CD4-positive, alpha-beta memory T cell (primary cell): ENCODE results near the gene ZG16. TPM values are rescaled to one million over a fixed set of nuclear protein-coding genes. Genes with fewer than 3 reads are reported as not detected.

Source experiments
- CTCF ChIA-PET: fragments of 350-600 bp; sonication (Branson Sonifier 250); formaldehyde crosslinking; loops from one replicate; lab custom pipeline; 2021; ENCODE audit warnings: inconsistent platforms; ENCODE audit not compliant: partially characterized antibody; lab: Charles Lee
- POLR2A ChIA-PET: fragments of 350-600 bp; sonication (Branson Sonifier 250); formaldehyde crosslinking; loops from one replicate; lab custom pipeline; 2021; ENCODE audit not compliant: partially characterized antibody; lab: Charles Lee
- DNase-seq, 5 donors: peaks; one replicate each; pipeline versions ENCODE4 v3.0.0 to v3.0.0-alpha.2; 2020 to 2022; ENCODE audit warnings: mixed read lengths in 1 of 5
- H3K27ac ChIP-seq: one replicate; pipeline ENCODE4 v1.7.0; 2013; ENCODE audit warnings: low read depth, low read length
- H3K27me3 ChIP-seq: 2 replicates; pipeline ENCODE4 v1.7.0; 2013; ENCODE audit warnings: mild to moderate bottlenecking, low read length, moderate library complexity; ENCODE audit not compliant: insufficient read depth
- H3K36me3 ChIP-seq: 2 replicates; pipeline ENCODE4 v1.7.0; 2013; ENCODE audit warnings: mild to moderate bottlenecking, low read length, moderate library complexity; ENCODE audit not compliant: insufficient read depth
- H3K4me1 ChIP-seq: 2 replicates; pipeline ENCODE4 v1.7.0; 2013; ENCODE audit warnings: mild to moderate bottlenecking, low read length, moderate library complexity; ENCODE audit not compliant: insufficient read depth
- H3K4me3 ChIP-seq, 2 donors: one replicate each; pipeline ENCODE4 v1.7.0; 2013; ENCODE audit warnings: low read length in 2 of 2, mild to moderate bottlenecking in 1 of 2
- H3K9me3 ChIP-seq, 2 donors: one replicate each; pipeline ENCODE4 v1.7.0; 2013; ENCODE audit warnings: low read length in 2 of 2, control low read depth in 1 of 2; ENCODE audit not compliant: control insufficient read depth in 1 of 2
- H3K27ac Mint-ChIP-seq, 7 donors: one replicate each; pipeline ENCODE4 v1.8.0; 2020 to 2021; ENCODE audit warnings: mixed read lengths in 7 of 7, mild to moderate bottlenecking in 6 of 7, inconsistent platforms in 3 of 7, moderate library complexity in 3 of 7
- H3K27me3 Mint-ChIP-seq, 2 donors: one replicate each; pipeline ENCODE4 v1.8.0; 2020 to 2021; ENCODE audit warnings: mixed read lengths in 2 of 2
- H3K36me3 Mint-ChIP-seq, 2 donors: one replicate each; pipeline ENCODE4 v1.8.0; 2020 to 2021; ENCODE audit warnings: mixed read lengths in 2 of 2, inconsistent platforms in 1 of 2, mild to moderate bottlenecking in 1 of 2
- H3K4me1 Mint-ChIP-seq, 4 donors: one replicate each; pipeline ENCODE4 v1.8.0; 2020 to 2021; ENCODE audit warnings: mixed read lengths in 4 of 4, mild to moderate bottlenecking in 1 of 4
- H3K4me3 Mint-ChIP-seq, 8 donors: one replicate each; pipeline ENCODE4 v1.8.0; 2020 to 2021; ENCODE audit warnings: mixed read lengths in 8 of 8, mild to moderate bottlenecking in 7 of 8, moderate library complexity in 6 of 8, inconsistent platforms in 3 of 8
- H3K9me3 Mint-ChIP-seq, 8 donors: one replicate each; pipeline ENCODE4 v1.8.0; 2020 to 2021; ENCODE audit warnings: mixed read lengths in 8 of 8, mild to moderate bottlenecking in 5 of 8, inconsistent platforms in 3 of 8, moderate library complexity in 1 of 8
- intact Hi-C: fragments of 100-400 bp; cut with micrococcal nuclease; formaldehyde crosslinking; loops from one replicate; pipeline ENCODE4 v1.15.1; 2023
- polyA plus RNA-seq, 2 donors: library from polyadenylated mRNA; unstranded; fragments of 300-500 nt; fragmentation: Illumina TruSeq; gene quantifications; one replicate each; pipeline ENCODE4 v1.2.3, GENCODE V29; 2021
- total RNA-seq, 2 experiments: library from RNA; stranded (reverse); gene quantifications; one replicate each; pipeline ENCODE4 v1.2.3, GENCODE V29; 2021

Gene ZG16
- total and polyA plus RNA-seq, 4 experiments from 2014 or later: not detected

DNA sequence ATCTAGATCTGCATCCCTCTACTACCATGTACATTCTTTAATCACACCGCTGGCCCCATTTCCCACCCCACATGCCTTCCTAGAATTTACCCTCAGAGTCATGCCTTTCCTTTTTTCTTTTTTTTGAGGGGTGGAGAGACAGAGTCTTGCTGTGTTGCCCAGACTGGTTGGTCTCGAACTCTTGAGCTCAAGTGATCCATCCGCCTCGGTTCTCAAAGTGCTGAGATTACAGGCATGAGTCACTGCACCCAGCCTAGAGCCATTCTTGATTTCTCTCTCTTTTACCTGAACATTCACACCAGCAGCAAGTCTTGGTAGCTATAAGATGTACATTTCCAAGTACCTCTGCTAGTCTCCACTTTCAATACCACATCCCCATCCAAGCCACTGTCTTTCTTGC, 40.0 kb downstream of the ZG16 start:
- H3K27ac Mint-ChIP-seq: peak overlapping the region in 6 of 7 donors; percentile 14 to 82 (median 62)
- H3K9me3 Mint-ChIP-seq: no peaks in the 10 kb centered on the region
- peaks cover 0 to 2% of the 10 kb centered on the region in 2 donors for H3K27me3 Mint-ChIP-seq
- peaks cover 33 to 88% (median 61%) of the 10 kb centered on the region in 4 donors for H3K4me1 Mint-ChIP-seq
- Histone ChIP-seq H3K27ac (no peak overlapping the region), H3K27me3 (no peaks in the 10 kb centered on the region), H3K4me1 (peaks cover 75% of the 10 kb centered on the region), H3K9me3 (no peaks in the 10 kb centered on the region), H3K36me3 (peaks cover 12% of the 10 kb centered on the region), H3K4me3 (no peak overlapping the region)
- DNase-seq: no peak
- POLR2A ChIA-PET: interaction anchor here (0.6 to 24.0 kb wide), 8 partner anchors 4 to 116 kb away, joined by 3 to 522 read pairs (median 36); partner anchors contain the start of genes C16orf54, KIF22, MAZ and MVP
- H3K36me3 Mint-ChIP-seq: peaks cover 19 to 38% of the 10 kb centered on the region in 2 donors
- CTCF ChIA-PET: interaction anchor here (0.7 to 8.2 kb wide), 13 partner anchors 10 to 155 kb away, joined by 3 to 129 read pairs (median 6); partner anchors contain the start of genes CDIPT and MAZ
- intact Hi-C loops: loop anchor here (10.0 kb wide), 1 partner anchor 177 kb away; the partner anchor contains the start of genes HIRIP3 and INO80E
- peak overlapping the region; percentile 61 to 98 (median 76) for H3K4me3 Mint-ChIP-seq

DNA sequence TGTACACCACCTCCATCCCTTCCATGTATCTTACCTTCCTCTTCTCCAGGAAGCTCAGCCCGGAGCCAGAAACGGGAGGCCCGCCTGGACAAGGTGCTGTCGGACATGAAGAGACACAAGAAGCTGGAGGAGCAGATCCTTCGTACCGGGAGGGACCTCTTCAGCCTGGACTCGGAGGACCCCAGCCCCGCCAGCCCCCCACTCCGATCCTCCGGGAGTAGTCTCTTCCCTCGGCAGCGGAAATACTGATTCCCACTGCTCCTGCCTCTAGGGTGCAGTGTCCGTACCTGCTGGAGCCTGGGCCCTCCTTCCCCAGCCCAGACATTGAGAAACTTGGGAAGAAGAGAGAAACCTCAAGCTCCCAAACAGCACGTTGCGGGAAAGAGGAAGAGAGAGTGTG, 41.5 kb downstream of the ZG16 start:
- intact Hi-C loops: loop anchor here (10.0 kb wide), 1 partner anchor 175 kb away; the partner anchor contains the start of genes HIRIP3 and INO80E
- H3K4me3 Mint-ChIP-seq: peak overlapping the region; percentile 97 to 99 (median 98)
- Histone ChIP-seq H3K27me3 (no peaks in the 10 kb centered on the region), H3K4me1 (peaks cover 83% of the 10 kb centered on the region), H3K4me3 (peak overlapping the region in 1 of 2 donors; percentile 92), H3K9me3 (no peaks in the 10 kb centered on the region), H3K36me3 (peaks cover 12% of the 10 kb centered on the region), H3K27ac (peak overlapping the region; percentile 12)
- no peak for DNase-seq
- peaks cover 19 to 38% of the 10 kb centered on the region in 2 donors for H3K36me3 Mint-ChIP-seq
- no peaks in the 10 kb centered on the region for H3K9me3 Mint-ChIP-seq
- H3K27me3 Mint-ChIP-seq: peaks cover 0 to 2% of the 10 kb centered on the region in 2 donors
- POLR2A ChIA-PET: interaction anchor here (0.8 to 24.0 kb wide), 15 partner anchors 2 to 247 kb away, joined by 3 to 522 read pairs (median 4); partner anchors contain the start of genes C16orf54, CDIPT, KIF22 and MAZ
- peaks cover 33 to 88% (median 64%) of the 10 kb centered on the region in 4 donors for H3K4me1 Mint-ChIP-seq
- H3K27ac Mint-ChIP-seq: peak overlapping the region; percentile 91 to 97 (median 96)
- CTCF ChIA-PET: interaction anchor here (1.0 to 8.2 kb wide), 11 partner anchors 9 to 119 kb away, joined by 3 to 129 read pairs (median 6); no protein-coding TSS in a partner anchor

DNA sequence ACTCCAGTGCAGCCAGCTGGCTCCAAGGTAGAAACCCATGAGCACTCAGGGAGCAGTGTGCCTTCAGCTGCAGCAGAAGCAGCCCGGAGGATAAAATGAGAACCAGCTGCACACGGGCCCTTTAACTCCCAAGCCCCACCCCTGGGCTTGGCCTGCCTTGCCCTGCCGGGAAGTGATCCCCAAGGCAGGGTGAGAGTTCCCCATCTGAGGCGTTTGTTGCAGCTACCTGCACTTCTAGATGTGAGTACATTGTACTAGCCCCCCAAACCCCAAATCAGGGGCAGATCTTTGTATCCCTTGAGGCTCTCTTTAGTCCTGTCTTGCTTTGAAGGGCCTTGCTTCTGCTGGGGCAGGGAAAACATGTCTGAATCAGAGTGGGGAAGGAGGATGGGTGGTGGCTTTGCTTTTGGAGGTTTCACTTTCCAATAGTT, 42.2 kb downstream of the ZG16 start, which contains the start of gene MVP:
TSS of gene MVP (plus strand) at position 192 of the 431 bp plus-strand sequence. CDS start 10,088 bp downstream, outside the sequence.
- intact Hi-C loops: loop anchor here (1.0 kb wide), 1 partner anchor 28 kb away; no protein-coding TSS in a partner anchor
- Histone ChIP-seq H3K4me3 (peak within 1 kb of the TSS; percentile 92 to 99), H3K27ac (peak within 1 kb of the TSS; percentile 86), H3K27me3 (no peaks in the 10 kb centered on the region), H3K9me3 (no peaks in the 10 kb centered on the region), H3K4me1 (peaks cover 83% of the 10 kb centered on the region), H3K36me3 (peaks cover 12% of the 10 kb centered on the region)
- Mint-ChIP-seq H3K36me3 (peaks cover 23 to 42% of the 10 kb centered on the region in 2 donors), H3K9me3 (no peaks in the 10 kb centered on the region), H3K4me1 (peaks cover 33 to 88% (median 63%) of the 10 kb centered on the region in 4 donors), H3K27me3 (peaks cover 0 to 2% of the 10 kb centered on the region in 2 donors), H3K4me3 (peak within 1 kb of the TSS; percentile 97 to 99 (median 98)), H3K27ac (peak within 1 kb of the TSS; percentile 91 to 97 (median 96))
- CTCF ChIA-PET: interaction anchor here (1.0 to 8.2 kb wide), 9 partner anchors 12 to 129 kb away, joined by 3 to 129 read pairs (median 6); no protein-coding TSS in a partner anchor
- peak; percentile 36 to 52 (median 47) for DNase-seq
- POLR2A ChIA-PET: interaction anchor here (0.7 to 24.0 kb wide), 15 partner anchors 9 to 175 kb away, joined by 3 to 522 read pairs (median 4); partner anchors contain the start of genes C16orf54, CDIPT, KIF22 and MAZ

DNA sequence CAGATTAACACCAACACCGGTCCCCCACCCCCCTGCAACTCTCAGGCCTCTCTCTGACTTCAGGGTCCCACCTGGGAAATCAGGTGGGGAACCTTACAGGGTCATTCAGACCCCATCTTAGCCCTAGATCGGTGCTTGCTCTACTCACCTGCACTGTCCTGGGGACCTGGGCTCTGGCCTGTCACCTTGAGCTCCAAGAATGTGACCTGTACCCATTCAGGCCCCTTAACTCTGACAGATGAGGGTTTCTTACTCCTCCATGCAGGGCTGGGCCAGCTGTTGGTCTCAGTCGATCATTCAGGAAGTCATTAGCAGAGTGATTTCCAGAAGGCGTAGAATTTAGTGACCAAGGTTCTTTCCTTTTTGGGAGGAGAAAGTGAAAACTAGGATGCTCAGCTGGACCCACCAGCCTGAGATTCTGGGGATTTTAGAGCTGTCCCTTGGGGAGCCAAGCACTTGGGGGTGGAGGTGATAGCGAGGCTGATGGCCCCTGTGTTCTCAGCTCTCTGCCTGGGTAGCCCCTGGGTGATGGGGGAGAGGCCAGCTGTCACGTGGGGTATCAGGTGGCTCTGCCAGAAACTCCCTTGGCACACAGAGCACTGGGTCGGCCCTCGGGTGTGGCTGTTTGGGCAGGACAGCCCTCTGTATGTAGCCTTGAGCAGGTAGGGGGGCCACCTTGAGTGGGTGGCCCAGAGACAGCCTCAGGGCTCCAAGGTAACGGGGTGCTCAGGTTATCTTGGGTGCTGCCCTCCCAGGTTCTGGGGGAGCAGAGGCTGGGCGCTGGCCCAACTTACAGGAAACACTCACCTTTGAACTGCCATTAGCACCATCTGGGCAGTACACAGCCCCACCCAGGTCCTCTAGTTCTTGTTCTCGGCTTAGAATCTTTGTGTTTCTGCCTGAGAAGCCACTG, 42.9 kb downstream of the ZG16 start:
- ChIA-PET POLR2A (interaction anchor here (0.6 to 24.0 kb wide), 17 partner anchors 10 to 122 kb away, joined by 3 to 522 read pairs (median 4); partner anchors contain the start of genes C16orf54, CDIPT, KIF22 and MAZ), CTCF (interaction anchor here (1.0 to 8.2 kb wide), 10 partner anchors 13 to 130 kb away, joined by 3 to 129 read pairs (median 4); no protein-coding TSS in a partner anchor)
- Histone ChIP-seq H3K36me3 (peaks cover 12% of the 10 kb centered on the region), H3K9me3 (no peaks in the 10 kb centered on the region), H3K4me3 (peak overlapping the region; percentile 92 to 99), H3K4me1 (peaks cover 89% of the 10 kb centered on the region), H3K27ac (peak overlapping the region; percentile 86), H3K27me3 (no peaks in the 10 kb centered on the region)
- Mint-ChIP-seq H3K4me3 (peak overlapping the region; percentile 97 to 99 (median 98)), H3K27me3 (no peaks in the 10 kb centered on the region), H3K27ac (peak overlapping the region; percentile 91 to 97 (median 96)), H3K9me3 (no peaks in the 10 kb centered on the region), H3K4me1 (peaks cover 30 to 88% (median 63%) of the 10 kb centered on the region in 4 donors), H3K36me3 (peaks cover 25 to 39% of the 10 kb centered on the region in 2 donors)
- intact Hi-C loops: loop anchor here (1.0 kb wide), 1 partner anchor 27 kb away; no protein-coding TSS in a partner anchor
- peak; percentile 24 to 81 (median 39) for DNase-seq

DNA sequence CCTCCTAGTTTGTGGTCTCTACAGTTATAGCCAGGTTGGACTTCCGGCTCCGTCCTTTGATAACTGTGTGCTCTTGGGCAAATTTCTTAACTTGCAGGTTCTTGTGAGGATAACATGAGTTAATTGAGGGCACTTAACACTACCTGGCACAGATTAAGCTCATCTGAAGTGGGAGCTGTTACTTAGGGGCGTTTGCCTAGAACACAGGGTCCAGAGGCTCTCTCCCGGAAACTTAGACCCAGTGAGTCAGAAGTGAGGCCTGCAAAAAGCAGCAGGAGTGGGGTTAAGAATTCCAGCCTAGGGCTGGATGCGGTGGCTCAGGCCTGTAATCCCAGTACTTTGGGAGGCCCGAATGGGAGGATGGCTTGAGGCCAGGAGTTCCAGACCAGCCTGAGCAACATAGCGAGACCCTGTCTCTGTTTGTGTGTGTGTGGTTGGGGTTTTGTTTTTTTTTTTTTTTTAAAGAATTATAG, 43.6 kb downstream of the ZG16 start:
- Mint-ChIP-seq H3K27ac (peak overlapping the region; percentile 91 to 97 (median 96)), H3K9me3 (no peaks in the 10 kb centered on the region), H3K36me3 (peaks cover 25 to 37% of the 10 kb centered on the region in 2 donors), H3K4me1 (peaks cover 29 to 91% (median 63%) of the 10 kb centered on the region in 4 donors), H3K4me3 (peak overlapping the region; percentile 97 to 99 (median 98)), H3K27me3 (no peaks in the 10 kb centered on the region)
- peak overlapping the region; percentile 92 to 99 for H3K4me3 ChIP-seq
- intact Hi-C loops: no loop called here
- ChIA-PET POLR2A (interaction anchor here (0.6 to 24.0 kb wide), 12 partner anchors 10 to 121 kb away, joined by 3 to 522 read pairs (median 12); partner anchors contain the start of genes C16orf54, CDIPT, KIF22 and MAZ), CTCF (interaction anchor here (0.7 to 8.2 kb wide), 9 partner anchors 13 to 131 kb away, joined by 3 to 129 read pairs (median 5); no protein-coding TSS in a partner anchor)
- H3K9me3 ChIP-seq: no peaks in the 10 kb centered on the region
- H3K27me3 ChIP-seq: no peaks in the 10 kb centered on the region
- no peak for DNase-seq
- peak overlapping the region; percentile 86 for H3K27ac ChIP-seq
- peaks cover 95% of the 10 kb centered on the region for H3K4me1 ChIP-seq
- H3K36me3 ChIP-seq: peaks cover 12% of the 10 kb centered on the region

DNA sequence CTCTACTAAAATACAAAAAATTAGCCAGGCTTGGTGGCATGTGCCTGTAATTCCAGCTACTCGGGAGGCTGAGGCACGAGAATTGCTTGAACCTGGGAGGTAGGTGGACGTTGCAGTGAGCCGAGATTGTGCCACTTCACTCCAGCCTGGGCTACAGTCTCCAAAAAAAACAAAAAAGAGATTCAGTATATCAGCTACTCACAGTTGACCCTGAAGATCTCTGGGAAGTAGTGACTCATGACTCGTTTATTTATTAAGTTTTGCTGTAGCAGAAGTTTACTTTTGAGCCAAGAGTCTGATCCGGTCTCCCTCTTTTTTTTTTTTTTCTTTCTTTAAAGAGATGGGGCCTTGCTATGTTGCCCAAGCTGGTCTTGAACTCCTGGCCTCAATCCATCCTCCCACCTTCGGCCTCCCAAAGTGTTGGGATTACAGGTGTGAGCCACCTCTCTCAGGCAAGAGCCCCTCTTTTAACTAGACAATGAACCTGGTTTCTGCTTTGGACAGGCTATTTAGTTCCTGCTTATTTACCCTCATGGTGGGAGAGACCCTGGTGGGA, 46.6 kb downstream of the ZG16 start:
- H3K27me3 Mint-ChIP-seq: no peaks in the 10 kb centered on the region
- Histone ChIP-seq H3K9me3 (no peaks in the 10 kb centered on the region), H3K4me1 (peaks cover 95% of the 10 kb centered on the region), H3K27me3 (no peaks in the 10 kb centered on the region), H3K27ac (peak overlapping the region; percentile 3), H3K36me3 (peaks cover 4% of the 10 kb centered on the region), H3K4me3 (no peak overlapping the region)
- no peaks in the 10 kb centered on the region for H3K9me3 Mint-ChIP-seq
- H3K36me3 Mint-ChIP-seq: peaks cover 13 to 24% of the 10 kb centered on the region in 2 donors
- H3K4me3 Mint-ChIP-seq: peak overlapping the region; percentile 63 to 89 (median 81)
- POLR2A ChIA-PET: interaction anchor here (0.6 to 14.2 kb wide), 5 partner anchors 8 to 241 kb away, joined by 3 to 477 read pairs (median 5); partner anchors contain the start of genes ALDOA, MAZ, PAGR1 and PRRT2
- intact Hi-C loops: no loop called here
- no peak for DNase-seq
- peaks cover 26 to 92% (median 56%) of the 10 kb centered on the region in 4 donors for H3K4me1 Mint-ChIP-seq
- peak overlapping the region; percentile 80 to 95 (median 90) for H3K27ac Mint-ChIP-seq
- CTCF ChIA-PET: interaction anchor here (0.5 to 7.1 kb wide), 5 partner anchors 24 to 664 kb away, joined by 3 to 71 read pairs (median 3); no protein-coding TSS in a partner anchor
